RWPE1 (cell line): ENCODE results near the gene IGFLR1.

ENCODE experiments used
- CTCF ChIA-PET: fragments of 350-600 bp; sonication (Branson Sonifier 250); formaldehyde crosslinking; extraction: SDS; loops from one replicate; lab custom pipeline; 2021; lab: Yijun Ruan, JAX
- POLR2A ChIA-PET: fragments of 400-600 bp; formaldehyde crosslinking; extraction: SDS; loops from one replicate; lab custom pipeline; 2020; ENCODE audit warnings: antibody characterized with exemption; ENCODE audit not compliant: low non-redundant PET; lab: Yijun Ruan, JAX
- DNase-seq: peaks from one replicate; pipeline ENCODE4 v3.0.0; 2012; ENCODE audit warnings: low spot score
- H3K27ac ChIP-seq: fragments of 450-650 bp; 2 replicates; pipeline ENCODE4 v1.5.1; 2017
- TF ChIP-seq, protein P1 (sequence below): fragments of 450-650 bp; conservative IDR thresholded peaks from 2 replicates; pipeline ENCODE4 v1.5.1; 2017; ENCODE audit warnings: low read depth, mild to moderate bottlenecking

IGFLR1 gene

DNA sequence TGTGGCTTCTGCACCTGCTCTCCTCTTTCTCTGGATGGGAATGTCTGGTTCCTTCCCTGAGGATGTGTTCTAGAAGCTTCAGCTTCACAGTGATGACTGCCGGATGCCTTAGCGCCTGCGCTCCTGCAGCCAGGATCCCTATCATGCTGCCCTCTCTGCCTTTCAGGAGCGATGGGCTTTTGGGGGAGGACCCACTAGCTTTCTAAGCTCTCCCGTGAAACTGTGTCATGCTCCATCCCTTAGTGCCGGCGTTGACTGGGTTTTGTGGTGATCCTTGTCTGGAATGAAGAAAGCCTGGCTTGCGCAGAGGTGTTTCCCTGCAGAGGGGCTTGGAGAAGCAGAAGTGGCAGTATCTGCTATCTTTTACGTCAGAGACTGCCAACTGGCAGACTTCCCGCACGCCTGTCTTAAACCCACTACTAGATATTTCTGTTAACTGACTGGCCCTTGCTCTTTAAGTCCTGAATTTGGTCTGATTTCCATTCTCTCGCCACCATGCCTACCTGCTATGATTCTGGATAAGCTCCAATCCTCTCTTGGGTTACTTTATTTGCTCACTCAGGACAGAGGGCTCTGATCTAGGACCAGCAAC lies 28.3 kb downstream of the IGFLR1 start:
- no peak for DNase-seq
- H3K27ac ChIP-seq, result no peak overlapping the region
- POLR2A ChIA-PET, result no interaction called here
- TF ChIP-seq, protein P1, sequence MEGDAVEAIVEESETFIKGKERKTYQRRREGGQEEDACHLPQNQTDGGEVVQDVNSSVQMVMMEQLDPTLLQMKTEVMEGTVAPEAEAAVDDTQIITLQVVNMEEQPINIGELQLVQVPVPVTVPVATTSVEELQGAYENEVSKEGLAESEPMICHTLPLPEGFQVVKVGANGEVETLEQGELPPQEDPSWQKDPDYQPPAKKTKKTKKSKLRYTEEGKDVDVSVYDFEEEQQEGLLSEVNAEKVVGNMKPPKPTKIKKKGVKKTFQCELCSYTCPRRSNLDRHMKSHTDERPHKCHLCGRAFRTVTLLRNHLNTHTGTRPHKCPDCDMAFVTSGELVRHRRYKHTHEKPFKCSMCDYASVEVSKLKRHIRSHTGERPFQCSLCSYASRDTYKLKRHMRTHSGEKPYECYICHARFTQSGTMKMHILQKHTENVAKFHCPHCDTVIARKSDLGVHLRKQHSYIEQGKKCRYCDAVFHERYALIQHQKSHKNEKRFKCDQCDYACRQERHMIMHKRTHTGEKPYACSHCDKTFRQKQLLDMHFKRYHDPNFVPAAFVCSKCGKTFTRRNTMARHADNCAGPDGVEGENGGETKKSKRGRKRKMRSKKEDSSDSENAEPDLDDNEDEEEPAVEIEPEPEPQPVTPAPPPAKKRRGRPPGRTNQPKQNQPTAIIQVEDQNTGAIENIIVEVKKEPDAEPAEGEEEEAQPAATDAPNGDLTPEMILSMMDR, result no peak
- CTCF ChIA-PET, result no interaction called here

DNA sequence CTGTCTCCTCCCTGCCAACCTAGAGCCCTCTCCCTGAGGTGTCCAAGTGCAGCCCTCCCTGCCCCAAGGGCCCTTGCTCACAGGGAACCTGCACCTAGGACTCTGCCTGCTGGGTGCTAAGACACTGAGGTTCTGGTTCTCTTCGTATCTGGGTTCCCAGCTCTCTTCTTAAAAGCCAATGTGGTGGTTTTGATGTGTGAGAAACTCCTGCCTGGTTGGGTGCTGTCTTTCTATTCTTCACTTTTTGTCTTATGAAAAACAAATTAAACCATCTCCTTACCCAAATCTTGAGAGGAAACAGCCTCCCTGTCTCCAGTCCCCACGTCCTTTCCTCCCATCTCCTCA lies 28.8 kb downstream of the IGFLR1 start:
- H3K27ac ChIP-seq, result no peak overlapping the region
- ChIA-PET CTCF (no interaction called here), POLR2A (no interaction called here)
- TF ChIP-seq, protein P1, result no peak
- no peak for DNase-seq

DNA sequence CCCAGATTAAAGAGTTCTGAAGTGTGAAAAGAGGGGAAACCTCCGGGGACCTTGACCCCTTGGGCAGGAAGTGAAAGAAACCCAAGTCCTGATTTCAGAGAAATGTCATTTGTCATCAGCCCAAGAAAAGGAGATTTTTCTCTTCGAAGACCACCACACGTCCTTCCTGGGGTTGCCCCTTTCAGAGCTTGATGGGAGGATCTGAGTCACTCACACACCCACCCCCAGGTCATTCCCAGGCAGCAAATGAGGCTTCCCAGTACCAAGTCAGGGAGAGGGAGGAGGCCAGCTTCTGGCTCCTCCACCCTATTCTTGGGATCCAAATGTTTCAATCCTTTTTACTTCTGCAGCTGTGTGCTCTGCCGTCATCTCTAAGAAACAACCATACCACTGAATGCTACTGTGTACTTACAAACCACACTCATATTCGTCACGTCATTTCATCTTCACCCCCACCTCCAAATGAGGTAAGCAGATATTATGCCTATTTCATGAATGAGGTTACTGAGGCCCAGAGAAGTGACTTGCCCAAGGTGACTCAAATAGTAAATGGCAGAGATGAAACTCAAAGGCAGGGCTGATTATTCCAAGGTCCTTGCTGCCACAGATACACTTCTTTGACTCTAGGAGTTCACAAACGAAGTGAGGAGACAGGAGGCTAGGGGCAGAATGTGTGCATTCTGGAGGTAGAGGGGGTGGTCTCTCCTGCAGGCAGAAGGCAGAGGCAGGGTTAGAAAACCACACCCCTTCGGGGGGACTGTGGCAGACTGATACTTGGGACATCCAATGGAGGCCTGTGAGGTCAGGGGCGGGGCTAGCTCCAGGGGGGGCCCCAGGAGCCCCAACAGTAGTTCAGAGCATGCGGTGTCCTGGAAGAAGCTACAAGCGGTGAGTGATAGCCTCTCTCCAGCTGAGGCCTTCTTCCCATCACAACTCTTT lies 29.4 kb downstream of the IGFLR1 start:
- CTCF ChIA-PET, result interaction anchor here (0.6 kb wide), 2 partner anchors 18 to 57 kb away, joined by 3 to 6 read pairs; no protein-coding TSS in a partner anchor
- TF ChIP-seq, protein P1, result no peak
- no peak for DNase-seq
- POLR2A ChIA-PET, result interaction anchor here (0.6 kb wide), 1 partner anchor 443 kb away, joined by 3 read pairs; no protein-coding TSS in a partner anchor
- no peak overlapping the region for H3K27ac ChIP-seq

DNA sequence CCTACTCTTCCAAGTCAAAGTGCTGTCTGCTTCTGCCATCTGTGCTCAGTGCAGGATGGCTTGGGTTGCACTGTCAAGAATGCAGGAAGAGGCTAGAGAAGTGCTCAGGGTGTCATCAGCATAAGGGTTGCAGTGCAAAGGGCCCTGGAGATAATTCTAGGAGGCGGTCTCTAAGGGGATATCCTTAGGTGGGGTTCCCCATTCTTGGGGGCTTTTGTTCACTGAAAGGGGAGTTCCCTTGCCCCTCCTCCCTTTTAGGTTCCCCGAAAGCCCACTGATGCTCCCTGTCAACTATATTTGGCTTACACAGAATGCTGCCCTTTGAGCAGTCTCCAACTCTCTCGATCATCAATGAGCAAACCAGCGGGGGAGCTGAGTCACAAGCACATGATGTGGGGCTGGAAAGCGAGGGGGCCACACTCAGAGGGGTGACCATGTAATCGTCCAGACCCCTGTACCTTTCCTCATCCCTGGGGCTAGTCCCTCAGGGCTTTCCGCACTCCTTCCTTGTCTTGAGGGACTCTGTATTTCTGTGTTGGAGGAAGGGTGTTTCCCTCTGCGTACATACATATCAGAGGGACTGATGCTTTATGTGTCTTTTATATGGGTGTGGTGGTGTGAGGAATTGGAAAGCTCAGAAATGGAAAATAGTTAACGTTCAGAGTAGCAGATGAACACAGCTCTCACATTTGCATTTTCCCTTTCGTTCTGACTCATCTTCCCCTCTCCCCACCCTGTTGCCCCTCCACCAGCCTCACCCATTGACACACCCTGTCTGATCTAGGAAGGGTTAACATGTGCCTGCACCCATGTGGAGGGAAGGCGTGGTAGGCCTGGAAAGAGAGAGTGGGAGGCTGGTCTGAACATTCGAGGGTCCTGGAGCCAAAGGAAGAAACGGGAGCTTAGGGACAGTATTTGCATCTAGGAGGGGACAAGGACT lies 31.2 kb downstream of the IGFLR1 start:
- TF ChIP-seq, protein P1, result no peak
- ChIA-PET POLR2A (no interaction called here), CTCF (interaction anchor here (0.6 kb wide), 1 partner anchor 16 kb away, joined by 3 read pairs; no protein-coding TSS in a partner anchor)
- H3K27ac ChIP-seq, result peak overlapping the region; percentile 53
- no peak for DNase-seq

DNA sequence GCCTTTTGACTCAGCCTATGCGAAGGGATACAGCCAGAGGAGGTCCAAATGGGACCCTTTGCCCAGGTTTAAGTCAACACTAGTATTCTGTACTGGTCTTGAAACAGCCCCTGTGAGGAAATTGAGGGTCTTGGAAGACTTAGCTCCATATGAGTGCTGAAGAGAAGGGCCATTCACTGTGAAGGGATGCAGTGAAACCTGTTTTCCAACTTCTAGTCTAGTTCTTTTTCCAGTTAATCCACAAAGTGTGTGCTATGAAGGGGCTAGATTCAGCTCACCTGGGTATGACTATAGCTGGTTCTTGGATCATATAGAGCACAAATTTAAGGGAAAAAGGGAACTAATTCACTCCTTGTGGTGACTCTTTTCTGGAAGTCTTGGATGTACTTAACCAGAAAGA lies 33.9 kb downstream of the IGFLR1 start:
- TF ChIP-seq, protein P1, result no peak
- POLR2A ChIA-PET, result no interaction called here
- CTCF ChIA-PET, result no interaction called here

DNA sequence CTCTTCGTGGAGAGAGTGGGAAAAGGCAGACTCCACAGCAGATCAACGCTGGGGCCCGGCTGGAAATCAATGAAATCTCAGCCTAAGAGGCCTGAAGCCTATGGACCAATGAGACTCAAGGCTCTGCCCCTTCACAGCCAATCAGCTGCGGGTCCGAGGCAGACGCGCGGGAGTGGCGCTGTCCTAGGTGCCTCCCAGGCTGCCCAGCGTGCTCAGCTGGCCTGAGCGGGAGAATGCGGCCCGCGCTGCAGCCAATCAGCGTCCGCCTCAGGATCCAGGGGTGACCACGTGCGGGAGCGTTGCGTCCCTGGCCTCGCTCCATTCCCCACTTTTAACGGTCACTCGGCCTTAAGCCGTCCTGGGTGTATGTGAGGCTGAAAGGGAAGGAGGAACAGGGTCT lies 38.0 kb downstream of the IGFLR1 start, which contains the start of gene ZBTB32:
Gene ZBTB32, plus strand, starts transcription at position 341 of the 400 bp plus-strand sequence. CDS start 10,069 bp downstream, outside the sequence.
- TF ChIP-seq, protein P1, result no peak
- DNase-seq, result peak; percentile 75
- CTCF ChIA-PET, result no interaction called here
- POLR2A ChIA-PET, result no interaction called here
- H3K27ac ChIP-seq, result no peak within 1 kb of the TSS

More for the DNA sequence above, 33.9 kb downstream of the IGFLR1 start:
- no peak overlapping the region for H3K27ac ChIP-seq
- no peak for DNase-seq
